Measurements from ENCODE around the gene SLC24A5.

The SLC24A5 gene

DNA sequence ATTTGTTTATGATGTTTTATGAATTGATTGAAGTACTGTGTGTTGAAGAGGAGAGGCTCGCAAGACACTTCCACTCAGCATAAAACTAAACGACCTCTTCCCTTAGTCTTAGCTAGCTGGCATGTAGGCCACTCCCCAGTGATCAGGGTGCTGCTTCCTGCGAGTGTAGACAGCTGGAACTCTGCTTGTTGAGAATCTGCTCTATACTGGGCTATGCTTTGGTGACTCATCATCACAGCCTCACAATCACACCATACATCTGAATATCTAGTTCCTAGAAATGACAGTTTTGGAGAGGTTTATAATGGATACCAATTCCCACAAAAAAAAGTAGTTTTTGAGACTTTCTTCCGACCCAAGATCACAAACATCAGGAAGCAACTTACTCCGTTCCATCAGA lies 1.5 kb upstream of the SLC24A5 start:
- CTCF ChIA-PET = interaction anchor here (1.0 kb wide), 1 partner anchor 166 kb away, joined by 3 read pairs; no protein-coding TSS in a partner anchor
- no peak for DNase-seq (ENCODE audit: low read depth, low spot score)

DNA sequence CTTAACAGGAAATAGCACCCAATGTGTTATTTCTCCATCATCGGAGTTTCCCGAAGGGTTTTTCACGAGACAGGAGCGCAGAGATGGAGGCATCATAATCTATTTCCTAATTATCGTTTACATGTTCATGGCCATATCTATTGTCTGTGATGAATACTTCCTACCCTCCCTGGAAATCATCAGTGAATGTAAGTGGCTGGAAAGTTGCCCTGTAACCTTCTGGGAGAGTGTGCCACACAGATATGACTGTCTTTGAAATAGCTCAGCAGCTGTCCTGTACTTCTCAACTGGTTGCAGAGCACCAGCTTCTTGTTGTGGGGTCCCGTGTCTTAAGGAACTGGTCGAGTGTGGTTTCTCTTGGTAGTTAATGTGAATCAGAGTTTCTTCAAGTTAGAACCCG lies 1.1 kb downstream of the SLC24A5 start:
- ChIA-PET CTCF (interaction anchor here (0.9 kb wide), 1 partner anchor 9 kb away, joined by 4 read pairs; no protein-coding TSS in a partner anchor), POLR2A (no interaction called here)
- DNase-seq (ENCODE audit: low read depth, low spot score) = no peak
- H3K4me3 ChIP-seq (ENCODE audit: low read depth, low read length) = no peak overlapping the region
- TF ChIP-seq, protein P1, sequence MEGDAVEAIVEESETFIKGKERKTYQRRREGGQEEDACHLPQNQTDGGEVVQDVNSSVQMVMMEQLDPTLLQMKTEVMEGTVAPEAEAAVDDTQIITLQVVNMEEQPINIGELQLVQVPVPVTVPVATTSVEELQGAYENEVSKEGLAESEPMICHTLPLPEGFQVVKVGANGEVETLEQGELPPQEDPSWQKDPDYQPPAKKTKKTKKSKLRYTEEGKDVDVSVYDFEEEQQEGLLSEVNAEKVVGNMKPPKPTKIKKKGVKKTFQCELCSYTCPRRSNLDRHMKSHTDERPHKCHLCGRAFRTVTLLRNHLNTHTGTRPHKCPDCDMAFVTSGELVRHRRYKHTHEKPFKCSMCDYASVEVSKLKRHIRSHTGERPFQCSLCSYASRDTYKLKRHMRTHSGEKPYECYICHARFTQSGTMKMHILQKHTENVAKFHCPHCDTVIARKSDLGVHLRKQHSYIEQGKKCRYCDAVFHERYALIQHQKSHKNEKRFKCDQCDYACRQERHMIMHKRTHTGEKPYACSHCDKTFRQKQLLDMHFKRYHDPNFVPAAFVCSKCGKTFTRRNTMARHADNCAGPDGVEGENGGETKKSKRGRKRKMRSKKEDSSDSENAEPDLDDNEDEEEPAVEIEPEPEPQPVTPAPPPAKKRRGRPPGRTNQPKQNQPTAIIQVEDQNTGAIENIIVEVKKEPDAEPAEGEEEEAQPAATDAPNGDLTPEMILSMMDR (IDR thresholded peaks at IDR 0.05; ENCODE audit: insufficient read depth, low read length, missing control alignments) = no peak

More for the DNA sequence above, 1.5 kb upstream of the SLC24A5 start:
- no peak overlapping the region for H3K4me3 ChIP-seq (ENCODE audit: low read depth, low read length)
- POLR2A ChIA-PET = no interaction called here
- TF ChIP-seq, protein P1 (IDR thresholded peaks at IDR 0.05; ENCODE audit: insufficient read depth, low read length, missing control alignments) = no peak

DNA sequence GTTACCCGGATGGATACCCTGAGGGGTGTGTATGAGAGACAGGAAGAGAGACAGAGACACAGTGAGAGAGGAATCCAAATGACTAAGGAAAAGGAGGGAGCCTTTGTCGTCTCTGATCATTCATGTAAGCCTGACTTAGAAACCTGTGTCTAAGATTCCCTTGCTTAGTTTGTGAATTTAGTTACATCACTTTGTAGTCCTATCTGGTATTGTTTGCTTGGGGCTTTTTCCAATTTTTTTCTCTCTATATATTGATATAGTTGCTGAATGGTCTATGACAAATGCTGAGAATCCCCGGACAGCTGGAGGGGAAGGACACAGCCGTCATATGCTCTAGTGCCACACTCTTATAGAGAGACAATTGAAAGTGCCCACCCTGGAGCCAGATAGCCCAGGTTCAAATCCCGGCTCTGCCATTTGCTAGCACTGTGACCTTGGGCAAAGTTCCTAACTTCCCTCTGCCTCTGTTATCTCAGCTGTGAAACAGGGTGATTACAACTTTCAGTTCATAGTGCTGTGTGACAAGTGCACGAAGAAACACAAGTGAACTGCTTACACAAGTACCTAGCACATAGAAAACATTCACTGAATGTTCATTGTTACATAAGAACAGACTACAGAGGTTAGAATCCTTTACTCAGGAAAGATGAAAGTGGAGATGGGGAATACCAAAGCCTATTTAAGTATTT lies 6.0 kb downstream of the SLC24A5 start:
- no peak overlapping the region for H3K4me3 ChIP-seq (ENCODE audit: low read depth, low read length)
- CTCF ChIA-PET = interaction anchor here (1.1 to 1.4 kb wide), 2 partner anchors 14 kb away, joined by 3 to 4 read pairs; no protein-coding TSS in a partner anchor
- POLR2A ChIA-PET = no interaction called here
- DNase-seq (ENCODE audit: low read depth, low spot score) = no peak
- TF ChIP-seq, protein P1 (IDR thresholded peaks at IDR 0.05; ENCODE audit: insufficient read depth, low read length, missing control alignments) = no peak

DNA sequence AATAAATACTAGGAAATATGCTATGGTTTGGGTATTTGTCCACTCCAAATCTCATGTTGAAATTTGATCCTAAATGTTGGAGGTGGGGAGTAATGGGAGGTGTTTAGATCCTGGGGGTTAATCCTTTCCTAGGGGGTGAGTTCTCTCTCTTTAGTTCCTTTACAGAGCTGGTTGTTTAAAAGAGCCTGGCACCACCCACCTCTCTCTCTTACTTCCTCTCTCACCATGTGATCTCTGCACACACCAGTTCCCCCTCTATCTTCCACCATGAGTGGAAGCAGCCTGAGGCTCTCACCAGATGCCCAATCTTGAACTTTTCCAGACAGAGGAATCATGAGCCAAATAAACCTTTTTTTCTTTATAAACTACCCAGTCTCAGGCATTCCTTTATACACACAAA lies 10.5 kb downstream of the SLC24A5 start:
- no peak overlapping the region for H3K4me3 ChIP-seq (ENCODE audit: low read depth, low read length)
- POLR2A ChIA-PET = no interaction called here
- CTCF ChIA-PET = no interaction called here
- TF ChIP-seq, protein P1 (IDR thresholded peaks at IDR 0.05; ENCODE audit: insufficient read depth, low read length, missing control alignments) = no peak
- no peak for DNase-seq (ENCODE audit: low read depth, low spot score)

DNA sequence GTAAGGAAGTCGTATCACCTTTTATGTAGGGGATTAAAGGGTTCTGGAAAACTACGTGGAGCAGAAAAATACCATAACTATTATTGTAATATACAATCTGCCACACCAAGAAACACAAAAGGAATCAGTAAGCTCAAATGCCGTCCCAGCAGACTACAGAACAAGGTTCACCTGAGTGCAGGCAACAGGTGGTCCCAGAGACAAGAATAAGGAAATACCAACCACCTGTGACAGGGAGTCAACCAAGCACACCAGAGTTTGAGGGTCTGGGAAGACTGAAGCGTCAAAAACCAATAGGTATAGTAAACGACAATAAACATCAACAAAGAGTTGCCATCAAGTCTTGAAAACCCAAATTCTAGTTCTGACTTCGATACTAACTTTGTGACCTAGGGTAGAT lies 12.1 kb downstream of the SLC24A5 start:
- TF ChIP-seq, protein P1 (IDR thresholded peaks at IDR 0.05; ENCODE audit: insufficient read depth, low read length, missing control alignments) = no peak
- POLR2A ChIA-PET = no interaction called here
- CTCF ChIA-PET = no interaction called here
- no peak overlapping the region for H3K4me3 ChIP-seq (ENCODE audit: low read depth, low read length)
- DNase-seq (ENCODE audit: low read depth, low spot score) = no peak

DNA sequence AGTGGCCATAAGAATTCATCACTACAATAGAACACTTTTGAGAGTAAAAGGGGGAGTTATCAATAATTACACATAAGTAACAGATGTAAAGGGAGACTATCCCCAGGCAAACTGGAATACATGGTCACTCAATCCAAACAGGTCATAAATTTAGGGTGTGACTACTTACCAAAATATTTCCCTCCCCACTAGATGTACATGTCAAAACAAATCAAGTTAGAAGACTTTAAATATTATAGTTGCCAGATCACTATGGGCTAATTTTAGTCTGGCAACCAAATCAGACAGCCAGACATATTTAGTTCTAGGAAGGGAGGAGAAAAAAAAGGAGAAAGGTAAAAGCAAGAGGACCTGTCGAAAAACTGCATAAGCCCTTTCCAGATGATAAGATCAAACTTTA lies 23.1 kb downstream of the SLC24A5 start:
- ChIA-PET CTCF (no interaction called here), POLR2A (no interaction called here)
- no peak for DNase-seq (ENCODE audit: low read depth, low spot score)
- TF ChIP-seq, protein P1 (IDR thresholded peaks at IDR 0.05; ENCODE audit: insufficient read depth, low read length, missing control alignments) = no peak
- no peak overlapping the region for H3K4me3 ChIP-seq (ENCODE audit: low read depth, low read length)

Measured in AG04449 (cell line).